IMR-90 (cell line): Measurements from ENCODE around the gene ANKRD30A. TPM values are rescaled to one million over a fixed set of nuclear protein-coding genes. Genes with fewer than 3 reads are reported as not detected.

Experiments
- ATAC-seq: fragments of 200-7000 bp; cut with Tn5 transposase; 2 replicates; pipeline ENCODE4 v1.9.1; 2020; ENCODE audit warnings: low read depth, mild to moderate bottlenecking, moderate library complexity
- BruUV-seq: library from RNA; stranded (reverse); fragments of 400-500 nt; replicated peaks from 2 replicates; lab custom pipeline; 2021; lab: Mats Ljungman, UMichigan
- CTCF ChIA-PET: fragments of 300-600 bp; formaldehyde crosslinking; extraction: SDS; loops from one replicate; lab custom pipeline; 2021; ENCODE audit warnings: antibody characterized with exemption; lab: Yijun Ruan, JAX
- POLR2A ChIA-PET: fragments of 300-600 bp; sonication (Branson Sonifier 250); formaldehyde crosslinking; loops from one replicate; lab custom pipeline; 2022; ENCODE audit warnings: antibody characterized with exemption; ENCODE audit not compliant: unreplicated experiment; lab: Charles Lee
- DNase-seq: peaks from one replicate; pipeline ENCODE4 v3.0.0; 2013
- H2AFZ ChIP-seq: replicated peaks from 2 replicates; pipeline ENCODE3; 2013; ENCODE audit warnings: low read length, mild to moderate bottlenecking; ENCODE audit not compliant: poor library complexity
- H2AK5ac ChIP-seq: 2 replicates; pipeline ENCODE4 v1.6.1; 2013; ENCODE audit warnings: low read depth, low read length, inconsistent platforms
- H2AK9ac ChIP-seq: replicated peaks from 2 replicates; pipeline ENCODE3; 2013; ENCODE audit warnings: mild to moderate bottlenecking, low read depth, low read length, moderate library complexity; ENCODE audit not compliant: poor library complexity
- H2BK120ac ChIP-seq: 2 replicates; pipeline ENCODE4 v1.6.1; 2013; ENCODE audit warnings: low read depth, low read length, inconsistent platforms
- H2BK15ac ChIP-seq: 3 replicates; pipeline ENCODE4 v1.6.1; 2013; ENCODE audit warnings: low read depth, low read length, inconsistent platforms
- H2BK20ac ChIP-seq: 2 replicates; pipeline ENCODE4 v1.6.1; 2013; ENCODE audit warnings: low read depth, mild to moderate bottlenecking, inconsistent platforms, low read length, moderate library complexity
- H2BK5ac ChIP-seq: 2 replicates; pipeline ENCODE4 v1.6.1; 2013; ENCODE audit warnings: mild to moderate bottlenecking, low read depth, low read length, inconsistent platforms; ENCODE audit not compliant: poor library complexity, severe bottlenecking
- H3K14ac ChIP-seq: replicated peaks from 2 replicates; pipeline ENCODE4 v1.6.1; 2013; ENCODE audit warnings: low read depth, low read length, inconsistent platforms
- H3K18ac ChIP-seq: 2 replicates; pipeline ENCODE4 v1.6.1; 2013; ENCODE audit warnings: low read depth, low read length, control low read depth
- H3K23ac ChIP-seq: 2 replicates; pipeline ENCODE4 v1.6.1; 2013; ENCODE audit warnings: low read depth, low read length, inconsistent platforms
- H3K27ac ChIP-seq: 2 replicates; pipeline ENCODE4 v1.5.1; 2013; ENCODE audit warnings: mild to moderate bottlenecking, control low read depth, low read length; ENCODE audit not compliant: insufficient read depth
- H3K27me3 ChIP-seq: 2 replicates; pipeline ENCODE4 v1.6.1; 2013; ENCODE audit warnings: low read length; ENCODE audit not compliant: control insufficient read depth, insufficient read depth
- H3K36me3 ChIP-seq: 2 replicates; pipeline ENCODE4 v1.6.1; 2013; ENCODE audit warnings: low read length, mixed read lengths; ENCODE audit not compliant: control insufficient read depth, insufficient read depth
- H3K4ac ChIP-seq: 2 replicates; pipeline ENCODE4 v1.6.1; 2013; ENCODE audit warnings: low read depth, low read length, inconsistent platforms
- H3K4me1 ChIP-seq: 2 replicates; pipeline ENCODE4 v1.6.1; 2013; ENCODE audit warnings: low read length, mixed read lengths; ENCODE audit not compliant: control insufficient read depth, insufficient read depth
- H3K4me2 ChIP-seq: 2 replicates; pipeline ENCODE4 v1.6.1; 2013; ENCODE audit warnings: low read depth, mild to moderate bottlenecking, control low read depth, low read length, moderate library complexity
- H3K4me3 ChIP-seq: 2 replicates; pipeline ENCODE4 v1.5.1; 2013; ENCODE audit warnings: low read depth, mild to moderate bottlenecking, control low read depth, low read length, moderate library complexity; ENCODE audit not compliant: insufficient read depth
- H3K56ac ChIP-seq: 2 replicates; pipeline ENCODE4 v1.6.1; 2013; ENCODE audit warnings: low read length, inconsistent platforms; ENCODE audit not compliant: insufficient read depth; ENCODE audit errors: extremely low read depth
- H3K79me1 ChIP-seq, 2 experiments: 2 replicates each; pipeline ENCODE4 v1.6.1; 2013; ENCODE audit warnings: low read length in 2 of 2, inconsistent platforms in 1 of 2, low read depth in 1 of 2
- H3K9ac ChIP-seq: 2 replicates; pipeline ENCODE4 v1.6.1; 2013; ENCODE audit warnings: low read depth, low read length, control low read depth
- H3K9me1 ChIP-seq: 2 replicates; pipeline ENCODE4 v1.6.1; 2013; ENCODE audit warnings: low read length, inconsistent platforms; ENCODE audit not compliant: insufficient read depth
- H3K9me3 ChIP-seq: 2 replicates; pipeline ENCODE4 v1.6.1; 2013; ENCODE audit warnings: low read length; ENCODE audit not compliant: control insufficient read depth, insufficient read depth
- H4K20me1 ChIP-seq: 2 replicates; pipeline ENCODE4 v1.6.1; 2013; ENCODE audit warnings: low read length, inconsistent platforms; ENCODE audit not compliant: insufficient read depth
- H4K5ac ChIP-seq: 2 replicates; pipeline ENCODE4 v1.6.1; 2013; ENCODE audit warnings: mild to moderate bottlenecking, low read depth, low read length, control low read depth
- H4K8ac ChIP-seq, 2 experiments: 2 replicates each; pipeline ENCODE4 v1.6.1; 2013; ENCODE audit warnings: low read depth in 2 of 2, low read length in 2 of 2, control low read depth in 1 of 2, inconsistent platforms in 1 of 2
- H4K91ac ChIP-seq: 2 replicates; pipeline ENCODE4 v1.6.1; 2013; ENCODE audit warnings: low read depth, low read length, inconsistent platforms; ENCODE audit not compliant: insufficient read depth
- BHLHE40 ChIP-seq: fragments of 150-350 bp; IDR thresholded peaks from 2 replicates; pipeline ENCODE4 v1.6.1; 2016; ENCODE audit warnings: mild to moderate bottlenecking, low read depth, low read length
- CEBPB ChIP-seq: IDR thresholded peaks from 2 replicates; pipeline ENCODE4 v1.6.1; 2012; ENCODE audit warnings: low read depth, low read length, improper control_type of control experiment
- CHD1 ChIP-seq: IDR thresholded peaks from 2 replicates; pipeline ENCODE4 v1.6.1; 2012; ENCODE audit warnings: low read depth, low read length, improper control_type of control experiment
- FOS ChIP-seq: fragments of 150-350 bp; IDR thresholded peaks from 2 replicates; pipeline ENCODE4 v1.6.1; 2016; ENCODE audit warnings: low read depth, low read length
- MAFK ChIP-seq: IDR thresholded peaks from 2 replicates; pipeline ENCODE4 v1.6.1; 2012; ENCODE audit warnings: low read depth, low read length, improper control_type of control experiment
- MAZ ChIP-seq: IDR thresholded peaks from 2 replicates; pipeline ENCODE4 v1.6.1; 2012; ENCODE audit warnings: low read depth, mild to moderate bottlenecking, low read length, improper control_type of control experiment, moderate library complexity, borderline replicate concordance
- NFE2L2 ChIP-seq: fragments of 150-350 bp; IDR thresholded peaks from 2 replicates; pipeline ENCODE4 v1.6.1; 2016; ENCODE audit warnings: low read depth, mild to moderate bottlenecking, low read length
- POLR2A ChIP-seq: IDR thresholded peaks from 2 replicates; pipeline ENCODE4 v1.6.1; 2012; ENCODE audit warnings: mild to moderate bottlenecking, low read depth, low read length
- RCOR1 ChIP-seq: IDR thresholded peaks from 2 replicates; pipeline ENCODE4 v1.6.1; 2012; ENCODE audit warnings: mild to moderate bottlenecking, low read length, improper control_type of control experiment; ENCODE audit not compliant: insufficient replicate concordance
- SMC3 ChIP-seq: fragments of 150-350 bp; IDR thresholded peaks from 2 replicates; pipeline ENCODE4 v1.6.1; 2016; ENCODE audit warnings: low read depth, mild to moderate bottlenecking, antibody characterized with exemption, low read length, moderate library complexity
- USF2 ChIP-seq: fragments of 150-350 bp; IDR thresholded peaks from 2 replicates; pipeline ENCODE4 v1.6.1; 2017; ENCODE audit warnings: mild to moderate bottlenecking, antibody characterized with exemption, low read length, low read depth
- WGBS, 2 experiments: methylation state at CpG; one replicate each; pipeline versions ENCODE4 v1.1.5 to v1.1.7; 2013; ENCODE audit warnings: missing lambda C conversion rate in 2 of 2; ENCODE audit not compliant: insufficient read length in 1 of 2; ENCODE audit errors: extremely low coverage in 2 of 2; 5-methylcytosine and 5-hydroxymethylcytosine counted together
- dilution Hi-C: fragments of 300-500 bp; cut with HindIII; formaldehyde crosslinking; loops from one replicate; pipeline ENCODE4 v1.14.3; 2018; ENCODE audit warnings: low sequenced_read_pairs; ENCODE audit not compliant: unreplicated experiment
- in situ Hi-C: fragments of 300-500 bp; cut with MboI; formaldehyde crosslinking; loops from 3 replicates; pipeline ENCODE4 v1.14.3; 2019; ENCODE audit warnings: low sequenced_read_pairs, inconsistent platforms, mixed read lengths
- intact Hi-C: fragments of 100-400 bp; cut with micrococcal nuclease; formaldehyde crosslinking; loops from 2 replicates; pipeline ENCODE4 v1.10.0; 2022
- polyA plus RNA-seq, 3 experiments: library from polyadenylated mRNA; depleted of rRNA; stranded (reverse); fragments of >200 nt; gene quantifications; 2 replicates each; pipeline ENCODE4 v1.2.3, GENCODE V29; 2012; ENCODE audit warnings: low replicate concordance in 1 of 3
- total RNA-seq: library from RNA; depleted of rRNA; stranded (reverse); fragments of >200 nt; gene quantifications from 2 replicates; pipeline ENCODE4 v1.2.3, GENCODE V29; 2012

Gene ANKRD30A
- total and polyA plus RNA-seq, 2 of the 4 experiments (the other 2 are of a cell fraction) = not detected

- Histone ChIP-seq H3K18ac (no peak overlapping the region), H3K79me1 (no peaks in the 10 kb centered on the region), H2AFZ (no peak overlapping the region), H2AK5ac (no peak overlapping the region), H3K23ac (no peak overlapping the region), H3K4ac (no peak overlapping the region), H3K4me3 (no peak overlapping the region), H4K5ac (no peak overlapping the region), H4K20me1 (no peaks in the 10 kb centered on the region), H2BK15ac (no peak overlapping the region), H3K56ac (no peak overlapping the region), H3K9me3 (peaks cover 11% of the 10 kb centered on the region), H3K9ac (no peak overlapping the region), H2BK120ac (no peak overlapping the region), H3K4me2 (no peak overlapping the region), H2AK9ac (no peak overlapping the region), H4K8ac (no peak overlapping the region), H3K14ac (no peak overlapping the region), H2BK20ac (no peak overlapping the region), H3K36me3 (no peaks in the 10 kb centered on the region), H3K9me1 (no peaks in the 10 kb centered on the region), H3K27me3 (no peaks in the 10 kb centered on the region), H4K91ac (no peak overlapping the region), H3K4me1 (no peaks in the 10 kb centered on the region), H3K27ac (no peak overlapping the region), H2BK5ac (no peak overlapping the region)
- in situ Hi-C loops = no loop called here
- ChIA-PET POLR2A (no interaction called here), CTCF (no interaction called here)
- intact Hi-C loops = no loop called here
- WGBS, 2 experiments = no CpG with 5 or more reads among the region's 1 CpG
- DNase-seq (no peak), ATAC-seq (no peak)
- dilution Hi-C loops = no loop called here
- no TSS peak for BruUV-seq
- TF ChIP-seq CEBPB = no peak
- TF ChIP-seq USF2 = no peak
- no peak for TF ChIP-seq NFE2L2
- TF ChIP-seq CHD1 = no peak
- TF ChIP-seq MAFK = no peak
- TF ChIP-seq SMC3 = no peak
- TF ChIP-seq POLR2A = no peak
- no peak for TF ChIP-seq RCOR1
- no peak for TF ChIP-seq FOS
- no peak for TF ChIP-seq BHLHE40
- no peak for TF ChIP-seq MAZ
Observed at GRCh38 chr10:37314862-37315261, 189.5 kb downstream of the ANKRD30A start.
